ENCODE measurements around the gene PRG3. TPM values are rescaled to one million over a fixed set of nuclear protein-coding genes. Genes with fewer than 3 reads are reported as not detected.

PRG3 gene
- total and polyA plus RNA-seq, 3 experiments from 2014 or later = not detected

DNA sequence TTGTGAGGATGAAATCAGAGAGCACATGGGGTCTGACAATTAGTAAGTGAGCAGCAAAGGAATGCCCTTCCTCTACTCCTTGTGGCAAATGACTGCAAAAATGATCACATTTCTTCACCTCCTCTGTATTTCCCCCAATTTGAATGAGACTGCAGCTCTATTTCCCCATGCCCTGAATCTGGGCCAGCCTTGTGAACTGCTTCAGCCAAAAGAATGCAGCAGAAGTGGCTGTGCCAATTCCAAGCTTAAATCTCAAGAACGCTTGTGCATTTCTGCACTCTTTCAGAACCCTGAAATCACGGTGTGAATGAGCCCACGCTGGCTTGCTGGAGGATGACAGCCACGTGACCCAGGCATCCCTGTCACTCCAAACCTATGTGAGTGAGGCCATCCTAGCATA, 36.1 kb upstream of the PRG3 start:
- Histone ChIP-seq H3K27me3 (ENCODE audit: insufficient read depth, low read length, poor library complexity, severe bottlenecking) (no peaks in the 10 kb centered on the region), H3K9me3 (ENCODE audit: low read length) (no peaks in the 10 kb centered on the region), H3K27ac (ENCODE audit: low read depth, low read length) (no peak overlapping the region), H3K36me3 (ENCODE audit: insufficient read depth, low read length) (peaks cover 39% of the 10 kb centered on the region), H3K4me3 (ENCODE audit: low read length) (no peak overlapping the region), H3K4me1 (ENCODE audit: insufficient read depth, low read length) (no peaks in the 10 kb centered on the region)
- Mint-ChIP-seq H3K4me3 (no peak overlapping the region), H3K27ac (peak overlapping the region in 4 of 8 donors; percentile 8 to 85 (median 59)), H3K9me3 (no peaks in the 10 kb centered on the region), H3K4me1 (peaks cover 6 to 21% (median 20%) of the 10 kb centered on the region in 3 donors), H3K36me3 (peaks cover 15 to 74% (median 28%) of the 10 kb centered on the region in 3 donors), H3K27me3 (no peaks in the 10 kb centered on the region)
- ChIA-PET POLR2A (no interaction called here), CTCF (interaction anchor here (1.3 kb wide), 1 partner anchor 40 kb away, joined by 6 read pairs; no protein-coding TSS in a partner anchor)
- DNase-seq = no peak

DNA sequence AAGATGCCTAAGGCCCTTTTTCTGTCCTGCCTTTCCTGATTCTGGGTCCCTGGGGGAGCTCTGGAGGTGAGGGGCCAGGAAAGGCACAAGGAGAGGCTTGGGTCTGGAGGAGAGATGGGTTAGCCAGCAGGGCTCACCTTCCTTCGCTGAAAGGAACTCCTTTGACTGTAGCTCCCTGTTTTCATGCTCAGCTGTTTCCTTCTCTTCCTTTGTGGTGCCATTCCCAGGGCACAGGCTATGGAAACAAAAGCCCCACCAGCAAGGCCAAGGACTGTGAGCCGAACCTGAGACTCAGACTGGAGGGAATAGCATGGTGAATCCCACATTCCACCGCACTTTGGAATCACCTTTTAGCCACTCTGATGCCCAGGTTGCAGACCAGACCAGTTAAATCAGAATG, 35.5 kb upstream of the PRG3 start:
- no peak overlapping the region for H3K27ac Mint-ChIP-seq
- H3K4me3 Mint-ChIP-seq = no peak overlapping the region
- ChIA-PET CTCF (no interaction called here), POLR2A (no interaction called here)
- Histone ChIP-seq H3K9me3 (ENCODE audit: low read length) (no peaks in the 10 kb centered on the region), H3K4me3 (ENCODE audit: low read length) (no peak overlapping the region), H3K27ac (ENCODE audit: low read depth, low read length) (no peak overlapping the region), H3K36me3 (ENCODE audit: insufficient read depth, low read length) (peaks cover 39% of the 10 kb centered on the region), H3K27me3 (ENCODE audit: insufficient read depth, low read length, poor library complexity, severe bottlenecking) (no peaks in the 10 kb centered on the region), H3K4me1 (ENCODE audit: insufficient read depth, low read length) (no peaks in the 10 kb centered on the region)
- H3K4me1 Mint-ChIP-seq = peaks cover 1 to 15% (median 14%) of the 10 kb centered on the region in 3 donors
- DNase-seq = no peak
- H3K27me3 Mint-ChIP-seq = no peaks in the 10 kb centered on the region
- H3K9me3 Mint-ChIP-seq = no peaks in the 10 kb centered on the region
- peaks cover 15 to 76% (median 32%) of the 10 kb centered on the region in 3 donors for H3K36me3 Mint-ChIP-seq

DNA sequence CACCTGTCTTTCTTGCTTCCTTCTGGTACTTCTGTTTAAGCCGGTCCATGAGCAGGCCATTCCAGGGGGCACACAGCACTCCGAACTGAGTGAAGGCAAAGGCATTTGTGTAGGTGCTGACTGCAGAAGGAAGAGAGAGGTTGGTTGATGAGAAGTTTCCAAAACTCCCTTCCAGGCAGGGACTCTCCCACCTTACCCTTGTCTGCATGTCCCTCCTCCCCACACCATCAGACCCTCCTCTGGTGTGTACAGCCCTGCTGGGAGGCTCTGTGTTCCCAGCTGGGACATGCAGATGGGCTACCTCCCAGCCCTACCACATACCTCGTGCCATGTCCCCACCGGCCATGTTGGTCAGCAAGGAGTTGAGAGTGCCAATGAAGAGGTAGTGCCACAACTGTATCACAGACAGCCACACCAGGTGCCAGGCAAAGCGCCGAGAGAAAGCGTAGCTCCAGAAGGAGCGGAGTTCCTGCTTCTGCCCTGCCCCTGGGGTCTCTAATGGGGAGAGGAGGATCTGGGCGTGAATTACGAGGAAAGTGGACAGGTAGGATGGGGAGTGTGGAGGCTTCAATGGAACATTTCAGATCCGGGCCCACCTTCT, 33.8 kb upstream of the PRG3 start:
- no peaks in the 10 kb centered on the region for H3K27me3 Mint-ChIP-seq
- H3K4me3 Mint-ChIP-seq = no peak overlapping the region
- H3K27me3 ChIP-seq (ENCODE audit: insufficient read depth, low read length, poor library complexity, severe bottlenecking) = no peaks in the 10 kb centered on the region
- no peaks in the 10 kb centered on the region for H3K9me3 ChIP-seq (ENCODE audit: low read length)
- H3K4me1 ChIP-seq (ENCODE audit: insufficient read depth, low read length) = no peaks in the 10 kb centered on the region
- POLR2A ChIA-PET = no interaction called here
- H3K36me3 Mint-ChIP-seq = peaks cover 20 to 78% (median 35%) of the 10 kb centered on the region in 3 donors
- H3K9me3 Mint-ChIP-seq = no peaks in the 10 kb centered on the region
- no peak for DNase-seq
- peaks cover 39% of the 10 kb centered on the region for H3K36me3 ChIP-seq (ENCODE audit: insufficient read depth, low read length)
- no peak overlapping the region for H3K4me3 ChIP-seq (ENCODE audit: low read length)
- CTCF ChIA-PET = no interaction called here
- no peak overlapping the region for H3K27ac ChIP-seq (ENCODE audit: low read depth, low read length)
- H3K27ac Mint-ChIP-seq = peak overlapping the region in 1 of 8 donors; percentile 30
- peaks cover 0 to 11% (median 9%) of the 10 kb centered on the region in 3 donors for H3K4me1 Mint-ChIP-seq

DNA sequence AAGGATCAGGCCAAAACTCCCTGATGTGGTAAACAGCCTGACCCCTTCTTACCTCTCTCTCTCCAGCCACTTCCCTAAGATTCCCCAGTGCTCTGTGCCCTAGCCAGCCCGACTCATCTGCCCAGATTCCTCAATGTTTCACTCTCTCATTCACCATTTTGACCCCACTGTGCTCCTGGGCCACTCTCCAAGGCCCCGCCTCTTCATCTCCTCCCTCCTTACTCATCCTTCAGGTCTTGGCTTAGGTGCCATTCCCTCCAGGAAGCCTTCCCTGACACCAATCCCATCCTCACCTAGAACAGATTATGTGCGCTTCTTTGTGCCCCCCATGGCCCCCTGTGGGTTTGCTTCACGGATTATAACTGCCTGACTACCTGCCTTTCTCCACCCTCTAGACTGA, 32.7 kb upstream of the PRG3 start:
- ChIA-PET CTCF (no interaction called here), POLR2A (no interaction called here)
- H3K27me3 Mint-ChIP-seq = no peaks in the 10 kb centered on the region
- peaks cover 20 to 82% (median 35%) of the 10 kb centered on the region in 3 donors for H3K36me3 Mint-ChIP-seq
- Histone ChIP-seq H3K4me3 (ENCODE audit: low read length) (no peak overlapping the region), H3K36me3 (ENCODE audit: insufficient read depth, low read length) (peaks cover 44% of the 10 kb centered on the region), H3K4me1 (ENCODE audit: insufficient read depth, low read length) (no peaks in the 10 kb centered on the region), H3K9me3 (ENCODE audit: low read length) (no peaks in the 10 kb centered on the region), H3K27me3 (ENCODE audit: insufficient read depth, low read length, poor library complexity, severe bottlenecking) (no peaks in the 10 kb centered on the region), H3K27ac (ENCODE audit: low read depth, low read length) (no peak overlapping the region)
- no peak overlapping the region for H3K4me3 Mint-ChIP-seq
- H3K4me1 Mint-ChIP-seq = peaks cover 0 to 11% (median 3%) of the 10 kb centered on the region in 3 donors
- H3K9me3 Mint-ChIP-seq = no peaks in the 10 kb centered on the region
- no peak for DNase-seq
- peak overlapping the region in 4 of 8 donors; percentile 6 to 77 (median 44) for H3K27ac Mint-ChIP-seq

DNA sequence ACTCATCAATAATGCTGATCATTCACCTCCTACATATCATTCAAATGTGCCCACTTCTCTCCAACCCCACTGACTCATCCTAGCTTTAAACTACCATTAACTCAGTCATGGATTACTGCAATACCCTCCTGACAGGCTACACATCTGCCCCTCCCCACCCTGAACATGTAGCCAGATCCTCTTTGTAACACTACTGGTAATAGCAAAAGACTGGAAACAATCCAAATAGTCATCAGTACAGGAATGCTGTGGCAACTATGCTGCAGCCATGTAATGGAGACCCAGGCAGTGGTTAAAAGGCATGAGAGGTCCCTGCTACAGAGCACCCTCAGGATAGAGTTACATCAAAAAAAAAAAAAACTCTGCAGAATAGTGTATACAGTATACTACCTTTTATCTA, 29.3 kb upstream of the PRG3 start:
- no peaks in the 10 kb centered on the region for H3K27me3 Mint-ChIP-seq
- CTCF ChIA-PET = no interaction called here
- Histone ChIP-seq H3K9me3 (ENCODE audit: low read length) (no peaks in the 10 kb centered on the region), H3K4me1 (ENCODE audit: insufficient read depth, low read length) (no peaks in the 10 kb centered on the region), H3K4me3 (ENCODE audit: low read length) (no peak overlapping the region), H3K27me3 (ENCODE audit: insufficient read depth, low read length, poor library complexity, severe bottlenecking) (no peaks in the 10 kb centered on the region), H3K36me3 (ENCODE audit: insufficient read depth, low read length) (peaks cover 22% of the 10 kb centered on the region), H3K27ac (ENCODE audit: low read depth, low read length) (no peak overlapping the region)
- POLR2A ChIA-PET = no interaction called here
- no peak overlapping the region for H3K4me3 Mint-ChIP-seq
- no peaks in the 10 kb centered on the region for H3K9me3 Mint-ChIP-seq
- peak overlapping the region in 1 of 8 donors; percentile 84 for H3K27ac Mint-ChIP-seq
- H3K4me1 Mint-ChIP-seq = peaks cover 9 to 23% (median 12%) of the 10 kb centered on the region in 3 donors
- peaks cover 19 to 85% (median 43%) of the 10 kb centered on the region in 3 donors for H3K36me3 Mint-ChIP-seq
- DNase-seq = no peak

DNA sequence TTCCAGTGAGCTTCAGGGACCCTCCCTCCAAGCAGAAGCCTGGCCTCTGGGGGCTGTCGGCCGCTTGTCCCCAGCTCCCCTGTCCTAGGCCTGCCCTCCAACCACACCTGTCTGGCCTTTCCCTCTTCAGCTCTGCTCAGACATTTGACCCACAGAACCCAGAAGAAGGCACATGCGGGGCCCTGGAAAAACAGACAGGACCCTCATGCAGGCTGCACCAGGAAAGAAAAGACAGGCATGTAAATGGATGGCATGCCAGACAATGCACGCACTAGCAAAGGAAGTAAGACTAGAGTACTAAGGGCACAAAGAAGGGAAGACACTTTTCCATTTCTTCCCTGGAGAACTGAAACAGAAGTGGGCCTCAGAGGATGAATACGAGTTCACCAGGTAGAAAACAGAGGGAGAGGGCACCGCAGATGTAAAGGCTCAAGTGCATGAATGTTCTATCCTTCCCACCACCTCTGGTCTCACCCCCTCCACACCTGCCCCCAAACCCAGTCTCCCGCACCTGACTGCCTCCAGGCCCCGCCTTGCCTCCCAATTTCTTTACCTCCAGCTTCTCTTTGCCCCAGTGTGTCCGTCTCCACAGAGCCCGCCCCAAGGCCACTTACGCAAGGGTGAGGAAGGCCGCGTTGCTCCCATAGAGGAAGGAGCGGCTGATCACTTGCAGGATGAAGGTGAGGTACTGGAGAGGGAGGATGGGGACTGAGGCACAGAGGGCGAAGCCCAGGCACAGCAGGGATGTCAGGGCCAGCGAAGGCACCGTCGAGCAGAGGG, 28.6 kb upstream of the PRG3 start:
- Histone ChIP-seq H3K4me3 (ENCODE audit: low read length) (no peak overlapping the region), H3K27me3 (ENCODE audit: insufficient read depth, low read length, poor library complexity, severe bottlenecking) (no peaks in the 10 kb centered on the region), H3K27ac (ENCODE audit: low read depth, low read length) (no peak overlapping the region), H3K9me3 (ENCODE audit: low read length) (no peaks in the 10 kb centered on the region), H3K4me1 (ENCODE audit: insufficient read depth, low read length) (no peaks in the 10 kb centered on the region), H3K36me3 (ENCODE audit: insufficient read depth, low read length) (peaks cover 18% of the 10 kb centered on the region)
- CTCF ChIA-PET = no interaction called here
- Mint-ChIP-seq H3K27me3 (no peaks in the 10 kb centered on the region), H3K4me1 (peaks cover 9 to 20% (median 12%) of the 10 kb centered on the region in 3 donors), H3K9me3 (no peaks in the 10 kb centered on the region), H3K36me3 (peaks cover 14 to 80% (median 40%) of the 10 kb centered on the region in 3 donors), H3K4me3 (no peak overlapping the region), H3K27ac (peak overlapping the region in 1 of 8 donors; percentile 58)
- no peak for DNase-seq
- POLR2A ChIA-PET = no interaction called here

DNA sequence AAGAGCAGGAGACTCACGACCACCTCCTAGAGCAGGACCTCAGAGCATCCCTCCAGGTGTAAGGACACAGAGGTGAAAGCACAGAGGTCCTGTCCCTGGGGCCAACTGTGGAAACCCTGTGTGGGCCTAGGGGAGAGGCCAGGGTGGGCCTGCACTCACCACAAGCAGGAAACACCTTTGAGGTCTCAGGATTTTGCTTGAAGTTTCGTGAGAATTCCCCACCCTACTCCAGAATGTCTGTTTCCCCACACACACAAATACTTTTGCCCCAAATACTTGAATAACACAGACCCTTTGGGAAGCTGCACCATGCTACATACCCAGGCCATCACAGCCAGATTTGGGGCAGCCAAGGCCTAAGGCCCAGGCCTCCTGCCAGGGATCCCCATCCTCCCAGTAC, 27.8 kb upstream of the PRG3 start:
- peaks cover 9 to 20% (median 10%) of the 10 kb centered on the region in 3 donors for H3K4me1 Mint-ChIP-seq
- H3K27ac Mint-ChIP-seq = peak overlapping the region in 1 of 8 donors; percentile 85
- CTCF ChIA-PET = no interaction called here

DNA sequence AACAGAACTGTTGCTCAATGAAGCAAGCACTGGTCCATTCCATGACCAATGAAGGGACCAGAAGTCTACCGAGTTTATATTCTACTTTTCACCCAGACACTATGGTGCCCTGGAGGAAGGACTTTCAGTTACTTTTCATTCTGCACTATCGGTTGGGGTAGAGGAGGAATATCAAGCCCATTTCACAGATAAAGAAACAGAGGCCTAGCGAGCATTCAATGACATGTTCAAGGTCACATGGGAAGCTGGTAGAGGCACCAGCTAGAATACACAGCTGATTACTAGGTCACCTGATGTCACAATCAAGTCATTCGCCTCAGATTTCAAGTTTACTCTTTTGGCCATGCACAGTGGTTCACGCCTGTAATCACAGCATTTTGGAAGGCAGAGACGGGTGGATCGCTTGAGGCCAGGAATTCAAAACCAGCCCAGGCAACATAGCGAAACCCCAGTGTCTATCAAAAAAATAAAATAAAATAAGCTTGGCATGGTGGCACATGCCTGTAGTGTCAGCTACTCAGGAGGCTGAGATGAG, 27.1 kb upstream of the PRG3 start:
- H3K9me3 Mint-ChIP-seq = no peaks in the 10 kb centered on the region
- ChIA-PET CTCF (no interaction called here), POLR2A (no interaction called here)
- no peaks in the 10 kb centered on the region for H3K4me1 ChIP-seq (ENCODE audit: insufficient read depth, low read length)
- H3K27ac ChIP-seq (ENCODE audit: low read depth, low read length) = no peak overlapping the region
- H3K27me3 ChIP-seq (ENCODE audit: insufficient read depth, low read length, poor library complexity, severe bottlenecking) = no peaks in the 10 kb centered on the region
- no peak overlapping the region for H3K4me3 Mint-ChIP-seq
- H3K27me3 Mint-ChIP-seq = no peaks in the 10 kb centered on the region
- no peak for DNase-seq
- peak overlapping the region in 3 of 8 donors; percentile 30 to 54 (median 50) for H3K27ac Mint-ChIP-seq
- peaks cover 8% of the 10 kb centered on the region for H3K36me3 ChIP-seq (ENCODE audit: insufficient read depth, low read length)
- H3K36me3 Mint-ChIP-seq = peaks cover 10 to 66% (median 27%) of the 10 kb centered on the region in 3 donors
- no peak overlapping the region for H3K4me3 ChIP-seq (ENCODE audit: low read length)
- peaks cover 9 to 15% (median 9%) of the 10 kb centered on the region in 3 donors for H3K4me1 Mint-ChIP-seq
- H3K9me3 ChIP-seq (ENCODE audit: low read length) = no peaks in the 10 kb centered on the region

More for the DNA sequence above, 27.8 kb upstream of the PRG3 start:
- Histone ChIP-seq H3K36me3 (ENCODE audit: insufficient read depth, low read length) (peaks cover 14% of the 10 kb centered on the region), H3K9me3 (ENCODE audit: low read length) (no peaks in the 10 kb centered on the region), H3K27ac (ENCODE audit: low read depth, low read length) (no peak overlapping the region), H3K4me1 (ENCODE audit: insufficient read depth, low read length) (no peaks in the 10 kb centered on the region), H3K4me3 (ENCODE audit: low read length) (no peak overlapping the region), H3K27me3 (ENCODE audit: insufficient read depth, low read length, poor library complexity, severe bottlenecking) (no peaks in the 10 kb centered on the region)
- no peak for DNase-seq
- H3K4me3 Mint-ChIP-seq = no peak overlapping the region
- no peaks in the 10 kb centered on the region for H3K9me3 Mint-ChIP-seq
- no peaks in the 10 kb centered on the region for H3K27me3 Mint-ChIP-seq
- H3K36me3 Mint-ChIP-seq = peaks cover 14 to 74% (median 34%) of the 10 kb centered on the region in 3 donors
- POLR2A ChIA-PET = no interaction called here
